HG03575 (cell line): Measurements from ENCODE around the gene VAPA.
"Not testable (repeated sequence)": the region's sequence is repeated elsewhere in the genome, so short reads cannot be mapped to it uniquely, and the experiment has no call there.

ENCODE experiments used
- ATAC-seq: cut with Tn5 transposase; IDR thresholded peaks from one replicate; pipeline ENCODE4 v1.9.1; 2021; ENCODE audit not compliant: unreplicated experiment, insufficient number of reproducible peaks, low FRiP score; ENCODE audit errors: extremely low read depth

The VAPA gene

GRCh38 chr18:9910071-9910470 is 3.7 kb upstream of the VAPA start:
- no peak for ATAC-seq

- no peak for ATAC-seq
Observed at GRCh38 chr18:9910661-9911060, 3.2 kb upstream of the VAPA start.

DNA sequence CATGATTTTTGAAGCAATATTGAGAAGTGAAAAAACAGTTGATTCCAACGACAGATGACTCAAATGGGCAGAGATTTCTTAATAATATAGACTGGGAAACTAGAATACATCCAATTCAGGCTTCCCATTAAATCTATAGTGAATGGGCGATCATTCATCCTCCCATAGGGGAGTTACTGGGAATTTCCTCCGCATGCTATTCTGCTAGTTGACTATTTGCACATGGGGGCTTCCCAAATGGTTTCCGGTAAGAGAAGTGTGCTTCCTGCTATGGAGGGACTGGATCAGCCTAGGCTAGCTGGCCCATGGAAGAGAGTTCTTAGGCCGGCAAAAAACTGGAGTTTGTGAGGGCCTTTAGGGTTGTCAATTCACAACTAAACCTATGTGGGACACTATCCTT is 2.6 kb upstream of the VAPA start:
- ATAC-seq, result no peak

DNA sequence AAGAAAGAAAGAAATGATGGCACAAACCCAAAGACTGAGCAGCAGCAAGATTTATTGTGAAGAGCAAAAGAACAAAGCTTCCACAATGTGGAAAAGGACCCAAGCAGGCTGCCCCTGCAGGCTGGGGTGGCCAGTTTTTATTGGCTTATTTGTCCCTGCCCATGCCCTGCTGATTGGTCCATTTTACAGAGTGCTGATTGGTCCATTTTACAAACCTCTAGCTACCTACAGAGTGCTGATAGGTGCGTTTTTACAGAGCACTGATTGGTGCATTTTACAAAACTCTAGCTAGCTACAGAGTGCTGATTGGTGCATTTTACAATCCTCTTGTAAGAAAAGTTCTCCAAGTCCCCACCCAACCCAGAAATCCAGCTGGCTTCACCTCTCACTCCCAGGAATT is 1.5 kb upstream of the VAPA start:
- ATAC-seq, result not testable (repeated sequence)

DNA sequence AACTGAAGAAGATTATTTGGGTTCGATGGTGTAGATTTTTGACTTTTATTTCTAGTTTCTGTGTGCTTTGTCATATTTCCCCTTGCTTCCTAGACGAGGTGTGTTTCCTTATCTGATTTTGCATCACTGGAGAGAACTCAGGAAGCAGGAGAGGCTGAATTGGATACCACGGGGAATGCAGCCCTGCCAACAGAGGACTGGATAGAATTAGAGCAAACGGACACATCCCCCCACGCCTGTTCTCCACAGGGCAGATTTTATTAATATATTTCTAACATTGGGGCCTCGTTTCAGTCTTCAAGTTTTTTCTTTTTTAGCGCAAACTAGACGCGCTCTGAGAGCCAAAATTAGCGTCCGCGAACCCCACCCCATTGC is 678 bp upstream of the VAPA start:
- no peak for ATAC-seq

DNA sequence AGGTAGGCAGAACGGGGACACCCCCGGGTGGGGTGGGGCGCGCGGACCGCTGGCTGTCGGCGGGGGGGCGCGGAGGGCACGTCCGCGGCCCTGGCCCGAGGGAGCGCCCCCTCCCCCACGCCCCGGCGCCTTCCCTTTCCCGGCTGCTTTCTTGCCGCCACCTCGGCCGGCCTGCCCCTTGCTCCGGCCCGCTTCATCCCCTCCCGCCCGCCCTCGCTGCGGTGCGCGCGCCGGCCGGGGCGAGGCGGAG is 443 bp downstream of the VAPA start:
- ATAC-seq, result no peak

GRCh38 chr18:9914584-9915290 is 921 bp downstream of the VAPA start:
- ATAC-seq, result no peak

DNA sequence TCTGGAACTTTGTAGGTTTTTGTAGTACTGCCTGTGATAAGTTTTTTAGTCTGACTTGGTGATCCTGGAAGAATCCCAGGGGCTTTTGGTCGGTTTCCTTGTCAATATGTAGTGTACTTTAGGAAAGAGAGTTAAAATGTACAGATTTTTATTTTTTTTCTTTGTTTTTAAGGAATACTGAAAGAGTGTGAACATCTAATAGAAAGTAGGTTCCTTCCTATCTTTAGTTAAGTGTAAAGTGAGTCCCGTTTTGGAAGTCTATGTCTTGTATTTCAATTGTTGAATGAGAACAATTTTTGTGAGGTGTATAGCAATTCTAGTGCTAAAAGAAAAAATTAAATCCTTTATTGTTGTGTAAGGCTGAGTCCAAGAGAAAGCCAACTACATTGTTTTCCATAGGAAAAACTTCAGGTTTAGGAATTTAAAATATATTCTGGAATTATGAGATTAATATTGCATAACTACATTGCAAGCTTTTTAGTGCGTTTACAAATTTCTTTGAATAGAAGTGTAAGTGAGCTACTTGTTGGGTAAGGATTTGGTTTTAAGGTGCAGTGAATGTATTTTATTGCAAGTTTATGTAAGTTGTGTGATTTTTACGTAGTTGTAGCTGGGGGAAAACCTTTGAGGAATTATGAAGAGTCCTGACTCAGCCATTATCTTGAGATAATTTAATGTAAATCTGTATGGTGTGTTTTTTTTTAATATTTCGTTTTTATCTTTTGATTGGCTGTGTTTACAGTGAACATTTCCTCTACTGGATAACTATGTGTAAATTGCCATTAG is 1.7 kb downstream of the VAPA start:
- ATAC-seq, result no peak

- no peak for ATAC-seq
Observed at GRCh38 chr18:9916077-9916639, 2.3 kb downstream of the VAPA start.

DNA sequence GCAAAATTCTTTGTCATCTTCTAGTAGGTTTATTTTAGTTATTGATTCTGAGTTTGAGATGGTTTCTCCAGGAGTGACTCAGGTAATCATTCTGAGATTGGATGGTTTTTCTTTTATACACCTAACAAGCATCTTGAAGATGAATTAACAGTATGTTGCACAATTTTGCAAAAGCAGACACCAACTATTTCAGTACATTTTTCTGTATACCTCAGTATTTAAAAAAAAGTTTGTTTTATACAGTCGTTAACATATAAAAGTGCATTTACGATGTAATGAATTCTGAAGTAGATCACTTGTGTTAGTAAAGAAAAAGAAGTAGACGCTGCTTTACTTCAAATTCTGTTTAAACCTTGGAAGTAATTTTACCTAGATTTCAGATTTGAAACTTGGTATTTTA is 3.0 kb downstream of the VAPA start:
- ATAC-seq, result no peak

DNA sequence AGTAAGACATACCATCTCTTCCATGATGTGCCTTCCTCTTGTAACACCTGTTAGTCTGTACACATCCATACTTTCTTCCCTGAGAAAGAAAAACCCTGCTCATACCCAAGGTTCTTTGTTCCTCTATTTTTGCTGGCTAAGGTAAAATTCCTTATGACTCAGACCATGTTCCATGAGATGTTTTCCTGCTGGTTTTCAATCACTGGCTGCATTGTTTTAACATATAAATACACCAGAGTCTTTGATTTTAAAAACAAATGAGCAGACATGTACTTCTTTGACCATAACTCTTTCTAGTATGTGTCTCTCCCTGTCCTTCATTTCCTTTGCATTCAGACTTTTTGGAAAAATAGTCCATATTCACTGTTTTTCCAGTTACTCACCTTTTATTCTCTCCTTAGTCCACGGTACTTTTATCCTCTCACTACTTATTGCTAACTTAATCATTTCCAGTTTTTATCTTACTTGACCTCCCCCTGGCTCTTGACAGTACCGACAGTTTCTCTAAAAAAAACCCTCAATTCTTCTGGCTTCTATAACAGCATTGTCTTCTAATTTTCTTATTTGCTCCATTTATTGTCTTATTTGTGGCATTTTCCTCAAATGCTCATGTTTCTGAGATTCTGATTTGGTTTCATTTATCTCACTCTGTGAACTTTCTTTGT is 4.3 kb downstream of the VAPA start:
- ATAC-seq, result no peak

- no peak for ATAC-seq
Observed at GRCh38 chr18:9919564-9920232, 5.9 kb downstream of the VAPA start.

GRCh38 chr18:9922592-9923311 is 8.9 kb downstream of the VAPA start:
- ATAC-seq, result no peak

GRCh38 chr18:9924371-9924943 is 10.6 kb downstream of the VAPA start:
- no peak for ATAC-seq

GRCh38 chr18:9925369-9925768 is 11.6 kb downstream of the VAPA start:
- no peak for ATAC-seq

- ATAC-seq, result no peak
Observed at GRCh38 chr18:9925795-9926194, 12.0 kb downstream of the VAPA start.

DNA sequence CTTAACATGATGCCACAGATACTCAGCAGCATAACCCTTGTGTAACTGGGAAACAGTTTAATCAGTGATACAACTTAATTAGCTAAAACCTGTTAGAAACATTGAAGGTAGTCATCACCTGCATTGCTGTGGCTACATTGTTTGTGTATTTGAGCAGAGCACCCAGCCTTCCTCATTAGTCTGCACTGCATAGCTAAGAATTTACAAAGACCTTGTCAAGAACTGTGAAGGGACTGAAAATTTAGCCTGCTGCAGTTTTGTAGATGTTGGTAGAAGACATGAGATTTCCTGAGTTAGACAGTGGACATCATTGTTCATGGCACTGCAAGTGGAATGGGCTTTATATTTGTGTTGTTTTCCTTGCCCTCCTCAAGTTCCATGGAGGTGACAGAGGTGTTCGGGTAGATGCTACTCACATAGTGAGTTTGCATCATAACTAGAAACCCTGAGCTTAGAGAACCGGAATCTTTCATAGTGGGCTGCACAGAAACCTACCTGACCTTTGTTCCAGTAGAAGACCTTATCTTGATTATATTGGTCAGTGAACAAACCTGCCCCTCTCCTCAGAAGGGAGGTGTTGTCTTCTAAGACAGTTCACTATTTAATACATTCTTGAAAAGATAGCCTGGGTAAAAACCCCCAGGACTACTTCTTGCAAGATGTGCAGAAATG is 12.5 kb downstream of the VAPA start:
- ATAC-seq, result no peak

- no peak for ATAC-seq
Observed at GRCh38 chr18:9926977-9927376, 13.2 kb downstream of the VAPA start.
